CD4-positive, CD25-positive, alpha-beta regulatory T cell (primary cell): ENCODE data around the gene HHEX. TPM values are rescaled to one million over a fixed set of nuclear protein-coding genes. Genes with fewer than 3 reads are reported as not detected.

Experiments
- ATAC-seq, 2 donors: fragments of 150-1000 bp; cut with Tn5 transposase; one replicate each; pipeline ENCODE4 v1.10.0; 2021; ENCODE audit warnings: low read depth in 2 of 2, moderate number of reproducible peaks in 2 of 2, moderate library complexity in 1 of 2
- DNase-seq, 3 donors: peaks; one replicate each; pipeline versions ENCODE4 v3.0.0 to v3.0.0-alpha.2; 2012 to 2022; ENCODE audit warnings: mixed read lengths in 1 of 3
- H3K27ac ChIP-seq: one replicate; pipeline ENCODE4 v1.7.0; 2013; ENCODE audit warnings: mild to moderate bottlenecking, low read length; ENCODE audit not compliant: insufficient read depth, poor library complexity, severe bottlenecking
- H3K27me3 ChIP-seq: one replicate; pipeline ENCODE4 v1.7.0; 2013; ENCODE audit warnings: low read length; ENCODE audit not compliant: control insufficient read depth, insufficient read depth
- H3K36me3 ChIP-seq: one replicate; pipeline ENCODE4 v1.7.0; 2013; ENCODE audit warnings: mild to moderate bottlenecking, low read length, moderate library complexity; ENCODE audit not compliant: control insufficient read depth, insufficient read depth
- H3K4me1 ChIP-seq: 2 replicates; pipeline ENCODE4 v1.7.0; 2013; ENCODE audit warnings: mild to moderate bottlenecking, low read length; ENCODE audit not compliant: insufficient read depth, control insufficient read depth, poor library complexity, severe bottlenecking
- H3K4me3 ChIP-seq: one replicate; pipeline ENCODE4 v1.7.0; 2013; ENCODE audit warnings: low read depth, mild to moderate bottlenecking, low read length, moderate library complexity
- H3K9me3 ChIP-seq, 2 experiments: 1 replicate in 1 of 2; 2 replicates in 1 of 2; pipeline ENCODE4 v1.7.0; 2013; ENCODE audit warnings: low read length in 2 of 2, mild to moderate bottlenecking in 1 of 2, moderate library complexity in 1 of 2; ENCODE audit not compliant: control insufficient read depth in 2 of 2
- H3K27ac Mint-ChIP-seq, 3 donors: one replicate each; pipeline ENCODE4 v1.8.0; 2020 to 2022; ENCODE audit warnings: mild to moderate bottlenecking in 3 of 3, mixed read lengths in 3 of 3, moderate library complexity in 2 of 3
- H3K27me3 Mint-ChIP-seq: one replicate; pipeline ENCODE4 v1.8.0; 2022; ENCODE audit warnings: mild to moderate bottlenecking, mixed read lengths
- H3K36me3 Mint-ChIP-seq: one replicate; pipeline ENCODE4 v1.8.0; 2020; ENCODE audit warnings: mixed read lengths
- H3K4me1 Mint-ChIP-seq, 4 donors: one replicate each; pipeline ENCODE4 v1.8.0; 2020 to 2022; ENCODE audit warnings: mixed read lengths in 4 of 4, mild to moderate bottlenecking in 1 of 4
- H3K4me3 Mint-ChIP-seq, 4 donors: one replicate each; pipeline ENCODE4 v1.8.0; 2020 to 2022; ENCODE audit warnings: mild to moderate bottlenecking in 4 of 4, mixed read lengths in 4 of 4, moderate library complexity in 3 of 4
- H3K9me3 Mint-ChIP-seq, 7 donors: one replicate each; pipeline ENCODE4 v1.8.0; 2020 to 2022; ENCODE audit warnings: mixed read lengths in 7 of 7, mild to moderate bottlenecking in 3 of 7, moderate library complexity in 2 of 7
- polyA plus RNA-seq, 4 donors: library from polyadenylated mRNA; unstranded; fragments of 300-500 nt; fragmentation: Illumina TruSeq; gene quantifications; one replicate each; pipeline ENCODE4 v1.2.3, GENCODE V29; 2021
- total RNA-seq: library from RNA; stranded (reverse); gene quantifications from one replicate; pipeline ENCODE4 v1.2.3, GENCODE V29; 2022

HHEX gene
- total and polyA plus RNA-seq, 5 donors from 2014 or later, result 0.19 to 1.2 (median 0.46) TPM; not detected in 1

DNA sequence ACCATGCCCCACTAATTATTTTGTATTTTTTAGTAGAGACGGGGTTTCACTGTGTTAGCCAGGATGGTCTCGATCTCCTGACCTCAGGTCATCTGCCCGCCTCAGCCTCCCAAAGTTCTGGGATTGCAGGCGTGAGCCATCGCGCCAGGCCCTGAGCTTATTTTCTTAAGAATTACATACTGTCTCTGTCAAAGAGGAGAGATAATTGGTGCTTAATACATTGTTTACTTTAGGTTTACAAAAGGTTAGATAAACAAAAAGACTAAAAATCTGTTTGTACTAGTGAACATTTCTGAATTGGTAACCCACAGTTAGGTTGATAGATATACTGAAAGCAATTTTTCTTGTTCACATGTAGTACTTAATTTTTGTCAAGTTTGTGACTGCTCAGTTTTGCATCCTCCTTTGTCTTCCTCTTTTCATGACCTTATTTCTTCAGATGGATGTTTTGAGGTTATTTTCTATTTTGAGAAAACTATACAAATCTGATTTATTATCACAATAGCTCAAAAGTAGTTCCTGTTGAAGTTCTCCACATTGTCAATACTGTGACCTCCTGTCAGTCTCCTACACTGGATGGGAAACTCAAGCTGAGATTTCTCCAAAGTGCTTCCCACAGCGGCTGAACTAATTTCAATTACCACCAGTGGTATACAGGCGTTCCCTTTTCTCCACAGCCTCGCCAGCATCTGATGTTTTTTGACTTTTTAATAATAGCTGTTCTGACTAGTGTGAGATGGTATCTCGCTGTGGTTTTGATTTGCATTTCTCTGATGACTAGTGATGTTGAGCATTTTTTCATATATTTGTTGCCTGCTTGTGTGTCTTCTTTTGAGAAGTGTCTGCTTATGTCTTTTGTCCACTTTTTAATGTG, 22.5 kb downstream of the HHEX start:
- no peaks in the 10 kb centered on the region for H3K36me3 ChIP-seq
- H3K27me3 ChIP-seq, result no peaks in the 10 kb centered on the region
- H3K4me1 ChIP-seq, result no peaks in the 10 kb centered on the region
- Mint-ChIP-seq H3K27ac (peak overlapping the region in 2 of 3 donors; percentile 27 to 34), H3K9me3 (peaks cover 0 to 4% (median 0%) of the 10 kb centered on the region in 7 donors), H3K36me3 (no peaks in the 10 kb centered on the region), H3K4me1 (peaks cover 0 to 15% (median 9%) of the 10 kb centered on the region in 4 donors), H3K27me3 (peaks cover 44% of the 10 kb centered on the region), H3K4me3 (peak overlapping the region in 1 of 4 donors; percentile 13)
- H3K4me3 ChIP-seq, result no peak overlapping the region
- no peaks in the 10 kb centered on the region for H3K9me3 ChIP-seq
- no peak for ATAC-seq
- DNase-seq, result peak in 2 of 3 donors; percentile 14 to 35
- no peak overlapping the region for H3K27ac ChIP-seq

DNA sequence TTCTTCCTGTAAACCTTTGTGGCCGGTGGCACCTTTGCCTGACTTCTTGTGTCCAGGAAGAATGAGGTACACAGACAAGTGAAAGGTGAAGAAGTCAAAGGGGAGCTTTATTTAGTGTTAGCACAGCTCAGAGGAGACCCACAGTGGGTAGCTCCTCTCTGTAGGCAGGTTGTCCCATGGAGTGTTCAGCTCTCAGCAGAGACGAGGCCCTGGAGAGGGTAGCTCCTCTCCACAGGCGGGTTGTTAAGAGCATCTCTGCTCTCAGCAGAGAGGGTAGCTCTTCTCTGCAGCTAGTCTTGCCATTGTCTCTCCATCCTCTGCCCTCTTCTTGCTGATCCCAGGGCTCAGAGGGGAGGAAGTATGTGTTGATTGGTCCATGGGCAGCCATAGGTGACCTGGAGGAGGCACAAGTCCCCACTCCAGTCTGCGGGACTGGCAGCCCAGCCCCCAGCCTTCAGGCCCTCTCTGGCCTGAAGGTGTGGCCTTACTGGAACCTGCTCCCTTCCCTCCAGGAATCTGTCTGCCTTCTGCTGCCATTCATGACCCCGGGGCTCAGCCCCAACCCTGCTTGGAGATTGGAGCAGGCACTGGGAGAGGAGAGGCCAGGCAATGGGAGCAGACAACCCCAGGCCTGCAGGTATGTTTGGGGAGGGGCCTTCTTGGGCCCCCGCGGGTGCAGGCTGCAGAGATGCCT, 24.5 kb downstream of the HHEX start:
- ATAC-seq, result no peak
- Mint-ChIP-seq H3K27ac (no peak overlapping the region), H3K4me1 (peaks cover 0 to 15% (median 9%) of the 10 kb centered on the region in 4 donors), H3K36me3 (no peaks in the 10 kb centered on the region), H3K27me3 (peaks cover 42% of the 10 kb centered on the region), H3K9me3 (peaks cover 0 to 4% (median 0%) of the 10 kb centered on the region in 7 donors), H3K4me3 (no peak overlapping the region)
- no peaks in the 10 kb centered on the region for H3K4me1 ChIP-seq
- no peaks in the 10 kb centered on the region for H3K9me3 ChIP-seq
- H3K36me3 ChIP-seq, result no peaks in the 10 kb centered on the region
- H3K4me3 ChIP-seq, result no peak overlapping the region
- no peak overlapping the region for H3K27ac ChIP-seq
- H3K27me3 ChIP-seq, result peaks cover 3% of the 10 kb centered on the region
- DNase-seq, result no peak

DNA sequence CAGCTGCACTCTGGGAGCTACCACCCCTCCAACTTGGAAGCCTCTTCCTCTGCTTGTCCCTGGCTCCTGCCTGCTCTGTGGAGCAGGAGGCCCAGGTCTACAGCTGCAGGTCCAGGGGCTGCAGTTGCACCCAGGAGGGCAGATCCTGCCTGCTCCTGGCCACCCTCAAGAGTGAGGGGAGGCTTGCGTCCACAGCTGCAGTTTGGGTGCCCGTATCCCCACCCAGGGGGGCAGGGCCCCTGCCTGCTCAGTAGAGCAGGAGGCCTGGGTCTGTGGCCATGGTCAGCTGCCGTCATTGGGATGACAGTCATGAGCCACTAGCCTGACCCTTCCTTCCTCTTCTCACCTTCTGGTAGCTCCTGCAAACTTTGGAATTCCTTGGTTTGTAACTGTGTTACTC, 25.1 kb downstream of the HHEX start:
- Histone ChIP-seq H3K9me3 (no peaks in the 10 kb centered on the region), H3K4me1 (no peaks in the 10 kb centered on the region), H3K27ac (no peak overlapping the region), H3K27me3 (peaks cover 4% of the 10 kb centered on the region), H3K36me3 (no peaks in the 10 kb centered on the region), H3K4me3 (no peak overlapping the region)
- ATAC-seq (no peak), DNase-seq (no peak)
- Mint-ChIP-seq H3K36me3 (no peaks in the 10 kb centered on the region), H3K27ac (no peak overlapping the region), H3K4me1 (peaks cover 0 to 15% (median 9%) of the 10 kb centered on the region in 4 donors), H3K9me3 (peaks cover 0 to 4% (median 0%) of the 10 kb centered on the region in 7 donors), H3K27me3 (peaks cover 43% of the 10 kb centered on the region), H3K4me3 (no peak overlapping the region)

GRCh38 chr10:92719991-92720830, 30.5 kb downstream of the HHEX start:
- Mint-ChIP-seq H3K27ac (no peak overlapping the region), H3K4me3 (no peak overlapping the region), H3K27me3 (peaks cover 33% of the 10 kb centered on the region), H3K36me3 (no peaks in the 10 kb centered on the region), H3K4me1 (no peaks in the 10 kb centered on the region), H3K9me3 (no peaks in the 10 kb centered on the region)
- Histone ChIP-seq H3K36me3 (no peaks in the 10 kb centered on the region), H3K27ac (no peak overlapping the region), H3K4me3 (no peak overlapping the region), H3K4me1 (no peaks in the 10 kb centered on the region), H3K27me3 (peaks cover 14% of the 10 kb centered on the region), H3K9me3 (no peaks in the 10 kb centered on the region)
- ATAC-seq (no peak), DNase-seq (no peak)

DNA sequence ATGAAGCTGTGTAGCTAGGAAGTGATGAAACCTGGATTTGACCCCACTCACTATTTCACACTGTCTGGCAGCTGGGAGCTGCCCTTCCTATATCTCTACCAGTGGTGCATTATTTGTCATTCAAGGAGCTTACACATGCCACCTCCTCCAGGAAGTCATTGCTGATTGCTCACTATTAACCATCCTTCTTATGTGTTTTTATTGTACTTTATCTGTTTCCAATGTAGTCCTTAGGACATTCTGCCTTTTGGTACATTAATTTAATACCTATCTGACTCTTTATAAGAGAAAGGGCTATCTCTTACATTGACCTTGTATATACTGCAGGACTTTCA, 31.0 kb downstream of the HHEX start:
- no peak overlapping the region for H3K27ac Mint-ChIP-seq
- Histone ChIP-seq H3K36me3 (no peaks in the 10 kb centered on the region), H3K27ac (no peak overlapping the region), H3K4me1 (no peaks in the 10 kb centered on the region), H3K27me3 (peaks cover 14% of the 10 kb centered on the region), H3K9me3 (no peaks in the 10 kb centered on the region), H3K4me3 (no peak overlapping the region)
- no peaks in the 10 kb centered on the region for H3K4me1 Mint-ChIP-seq
- H3K9me3 Mint-ChIP-seq, result no peaks in the 10 kb centered on the region
- H3K27me3 Mint-ChIP-seq, result peaks cover 33% of the 10 kb centered on the region
- ATAC-seq (no peak), DNase-seq (no peak)
- no peak overlapping the region for H3K4me3 Mint-ChIP-seq
- no peaks in the 10 kb centered on the region for H3K36me3 Mint-ChIP-seq

- Histone ChIP-seq H3K4me1 (no peaks in the 10 kb centered on the region), H3K36me3 (no peaks in the 10 kb centered on the region)
- H3K27me3 Mint-ChIP-seq, result peaks cover 33% of the 10 kb centered on the region
Observed at GRCh38 chr10:92722349-92722748, 32.6 kb downstream of the HHEX start.

GRCh38 chr10:92727141-92727540, 37.4 kb downstream of the HHEX start:
- ATAC-seq (no peak), DNase-seq (no peak)
- no peak overlapping the region for H3K27ac ChIP-seq
- no peak overlapping the region for H3K4me3 ChIP-seq
- Mint-ChIP-seq H3K27me3 (peaks cover 27% of the 10 kb centered on the region), H3K27ac (no peak overlapping the region), H3K4me3 (no peak overlapping the region), H3K4me1 (no peaks in the 10 kb centered on the region), H3K9me3 (peaks cover 0 to 5% (median 0%) of the 10 kb centered on the region in 7 donors), H3K36me3 (no peaks in the 10 kb centered on the region)
- no peaks in the 10 kb centered on the region for H3K27me3 ChIP-seq
- H3K9me3 ChIP-seq, result no peaks in the 10 kb centered on the region
- no peaks in the 10 kb centered on the region for H3K36me3 ChIP-seq
- H3K4me1 ChIP-seq, result no peaks in the 10 kb centered on the region

More at GRCh38 chr10:92722349-92722748, 32.6 kb downstream of the HHEX start:
- Histone ChIP-seq H3K27me3 (peaks cover 14% of the 10 kb centered on the region), H3K27ac (no peak overlapping the region), H3K9me3 (no peaks in the 10 kb centered on the region), H3K4me3 (no peak overlapping the region)
- DNase-seq (no peak), ATAC-seq (no peak)
- Mint-ChIP-seq H3K27ac (no peak overlapping the region), H3K4me1 (no peaks in the 10 kb centered on the region), H3K9me3 (no peaks in the 10 kb centered on the region), H3K4me3 (no peak overlapping the region), H3K36me3 (no peaks in the 10 kb centered on the region)
